ENCODE data around the gene NUDT14. TPM values are rescaled to one million over a fixed set of nuclear protein-coding genes. Genes with fewer than 3 reads are reported as not detected.

Gene NUDT14
- total RNA-seq, 4 donors from 2014 or later: 0.66 to 2.7 (median 1.8) TPM

DNA sequence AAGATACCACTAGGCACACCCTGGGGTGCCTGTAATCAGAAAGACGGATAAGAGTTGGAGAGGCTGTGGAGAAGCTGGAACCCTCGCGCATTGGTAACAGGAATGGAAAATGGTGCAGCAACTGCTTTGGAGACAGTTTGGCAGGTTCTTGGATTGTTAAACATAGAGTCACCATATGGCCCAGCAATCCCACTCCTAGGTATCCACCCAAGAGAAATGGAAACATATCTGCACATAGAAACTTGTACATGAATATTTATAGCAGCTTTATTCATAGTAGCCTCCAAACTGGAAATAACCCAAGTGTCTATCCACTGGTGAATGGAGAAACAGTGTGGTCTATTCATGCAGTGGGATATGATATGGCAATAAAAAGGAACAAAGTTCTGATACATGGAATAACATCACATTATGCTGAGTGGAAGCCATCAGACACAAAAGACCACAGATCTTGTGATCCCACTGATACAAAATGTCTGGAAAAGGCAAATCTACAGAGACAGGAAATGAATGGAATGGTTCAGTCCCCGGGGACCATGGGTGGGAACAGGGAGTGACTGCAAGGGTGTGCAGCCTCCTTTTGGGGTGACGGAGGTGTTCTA is 57.9 kb downstream of the NUDT14 start:
- Histone ChIP-seq H3K9me3 (peaks cover 0 to 38% (median 1%) of the 10 kb centered on the region in 4 donors), H3K36me3 (no peaks in the 10 kb centered on the region), H3K27ac (no peak overlapping the region), H3K4me1 (no peaks in the 10 kb centered on the region), H3K4me3 (no peak overlapping the region), H3K27me3 (peaks cover 0 to 12% of the 10 kb centered on the region in 2 donors)
- 77 to 79% methylated on average over 5 of the region's 5 CpGs for WGBS, 2 donors
- no peak for DNase-seq (ENCODE audit: low spot score in 2 of 2)
- TF ChIP-seq EP300 (IDR thresholded peaks at IDR 0.05) (no peak), POLR2A (IDR thresholded peaks at IDR 0.05) (no peak)
- TF ChIP-seq, protein P1, sequence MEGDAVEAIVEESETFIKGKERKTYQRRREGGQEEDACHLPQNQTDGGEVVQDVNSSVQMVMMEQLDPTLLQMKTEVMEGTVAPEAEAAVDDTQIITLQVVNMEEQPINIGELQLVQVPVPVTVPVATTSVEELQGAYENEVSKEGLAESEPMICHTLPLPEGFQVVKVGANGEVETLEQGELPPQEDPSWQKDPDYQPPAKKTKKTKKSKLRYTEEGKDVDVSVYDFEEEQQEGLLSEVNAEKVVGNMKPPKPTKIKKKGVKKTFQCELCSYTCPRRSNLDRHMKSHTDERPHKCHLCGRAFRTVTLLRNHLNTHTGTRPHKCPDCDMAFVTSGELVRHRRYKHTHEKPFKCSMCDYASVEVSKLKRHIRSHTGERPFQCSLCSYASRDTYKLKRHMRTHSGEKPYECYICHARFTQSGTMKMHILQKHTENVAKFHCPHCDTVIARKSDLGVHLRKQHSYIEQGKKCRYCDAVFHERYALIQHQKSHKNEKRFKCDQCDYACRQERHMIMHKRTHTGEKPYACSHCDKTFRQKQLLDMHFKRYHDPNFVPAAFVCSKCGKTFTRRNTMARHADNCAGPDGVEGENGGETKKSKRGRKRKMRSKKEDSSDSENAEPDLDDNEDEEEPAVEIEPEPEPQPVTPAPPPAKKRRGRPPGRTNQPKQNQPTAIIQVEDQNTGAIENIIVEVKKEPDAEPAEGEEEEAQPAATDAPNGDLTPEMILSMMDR (IDR thresholded peaks at IDR 0.05): no peak

Small RNA genes within 50 kb of the gene (small RNA-seq; reads per million reads assigned to genes)
- gene MIR6765: not detected

Other genes starting within 250 kb of the NUDT14 start
- 100 to 1,000 TPM in 3 of 4 donors, 10 to 100 TPM in 1; 31.2 to 152 (median 118) TPM for gene AHNAK2, start 202.9 kb downstream of the NUDT14 start, total RNA-seq
- 10 to 100 TPM; 10.1 to 21.0 (median 12.8) TPM for gene CLBA1, start 195.5 kb downstream of the NUDT14 start, total RNA-seq
- 1 to 10 TPM; 5.7 to 8.5 (median 6.7) TPM for gene CDCA4, start 160.2 kb downstream of the NUDT14 start, total RNA-seq
- 1 to 10 TPM; 1.5 to 7.7 (median 5.4) TPM for gene GPR132, start 115.9 kb downstream of the NUDT14 start, total RNA-seq
- gene JAG2, start 12.5 kb downstream of the NUDT14 start, total RNA-seq: 10 to 100 TPM in 3 of 4 donors, 1 to 10 TPM in 1; 7.4 to 13.8 (median 12.8) TPM
- 10 to 100 TPM; 53.7 to 61.2 (median 53.9) TPM for gene BTBD6, start 67.2 kb upstream of the NUDT14 start, total RNA-seq
- gene BRF1, start 119.7 kb upstream of the NUDT14 start, total RNA-seq: 100 to 1,000 TPM in 2 of 4 donors, 10 to 100 TPM in 2; 77.6 to 114 (median 99.5) TPM
- gene PACS2, start 133.4 kb upstream of the NUDT14 start, total RNA-seq: 100 to 1,000 TPM; 142 to 225 (median 183) TPM
- gene TEX22, start 217.2 kb upstream of the NUDT14 start, total RNA-seq: 1 to 10 TPM in 2 of 4 donors, under 1 TPM in 2; 0.84 to 1.3 (median 1.0) TPM
- 100 to 1,000 TPM in 1 of 4 donors, 10 to 100 TPM in 3; 67.5 to 213 (median 95.3) TPM for gene MTA1, start 238.5 kb upstream of the NUDT14 start, total RNA-seq

All from tibial nerve (tissue), 4 donors.